Measurements from ENCODE around the gene EPS15.

EPS15 gene

GRCh38 chr1:51308636-51309035 lies 210.4 kb downstream of the EPS15 start:
- no peak for TF ChIP-seq GATA1 (IDR thresholded peaks at IDR 0.05; ENCODE audit: low read depth, low read length)
- TF ChIP-seq POLR2A (IDR thresholded peaks at IDR 0.05; ENCODE audit: low read length) = no peak
- no peak for DNase-seq

GRCh38 chr1:51306950-51307349 lies 212.1 kb downstream of the EPS15 start:
- TF ChIP-seq POLR2A (IDR thresholded peaks at IDR 0.05; ENCODE audit: low read length) = no peak
- TF ChIP-seq GATA1 (IDR thresholded peaks at IDR 0.05; ENCODE audit: low read depth, low read length) = no peak
- DNase-seq = no peak

GRCh38 chr1:51305371-51305823 lies 213.7 kb downstream of the EPS15 start:
- no peak for DNase-seq
- TF ChIP-seq GATA1 (IDR thresholded peaks at IDR 0.05; ENCODE audit: low read depth, low read length) (no peak), POLR2A (IDR thresholded peaks at IDR 0.05; ENCODE audit: low read length) (no peak)

- no peak for DNase-seq
- TF ChIP-seq POLR2A (IDR thresholded peaks at IDR 0.05; ENCODE audit: low read length) (no peak), GATA1 (IDR thresholded peaks at IDR 0.05; ENCODE audit: low read depth, low read length) (no peak)
Measured at GRCh38 chr1:51304360-51304759, 214.7 kb downstream of the EPS15 start.
